Measurements from ENCODE around the gene GINS2. TPM values are rescaled to one million over a fixed set of nuclear protein-coding genes. Genes with fewer than 3 reads are reported as not detected.

The GINS2 gene
- total and polyA plus RNA-seq, 9 donors = 8.5 to 15.5 (median 10.6) TPM

DNA sequence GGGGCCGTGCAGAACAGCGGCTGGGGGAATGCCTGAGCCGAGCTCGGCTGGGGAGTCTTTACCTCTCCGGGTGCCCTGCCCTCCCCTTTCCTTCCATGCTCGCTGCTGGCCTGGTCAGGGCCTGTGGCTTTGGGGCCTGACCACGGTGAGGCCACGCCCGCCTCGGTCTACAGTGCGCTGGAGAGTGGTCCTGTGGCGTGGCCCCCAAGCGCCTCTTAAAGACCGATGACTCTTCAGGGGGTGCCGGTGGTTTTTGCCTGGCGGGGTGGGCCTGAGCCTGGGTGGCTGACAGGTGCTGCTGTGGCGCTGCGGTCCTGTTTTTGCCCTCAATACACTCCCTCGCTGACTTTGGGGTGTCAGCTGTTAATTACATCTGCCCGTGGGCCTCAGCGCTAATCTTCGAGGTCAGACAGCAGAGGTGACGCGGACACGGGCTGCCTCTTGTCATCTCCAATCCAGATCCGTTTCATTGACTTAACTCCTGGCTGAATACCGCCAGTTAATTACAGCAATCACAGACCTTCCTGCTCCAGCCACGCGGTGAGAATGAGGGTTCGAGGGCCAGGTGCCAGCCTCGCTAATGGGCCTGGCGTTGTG, 45.9 kb downstream of the GINS2 start:
- Histone ChIP-seq H3K27ac (ENCODE audit: low read length) (no peak overlapping the region), H3K4me1 (ENCODE audit: control insufficient read depth, insufficient read depth, low read length) (peaks cover 41% of the 10 kb centered on the region), H3K36me3 (ENCODE audit: control insufficient read depth, insufficient read depth, low read length) (peaks cover 2% of the 10 kb centered on the region), H3K27me3 (ENCODE audit: control insufficient read depth, insufficient read depth, low read length) (no peaks in the 10 kb centered on the region), H3K4me3 (ENCODE audit: low read length) (no peak overlapping the region), H3K9me3 (replicated peaks; ENCODE audit: control insufficient read depth, low read depth, low read length) (no peaks in the 10 kb centered on the region)
- WGBS (ENCODE audit: insufficient coverage) = 81% methylated on average over 26 of the region's 32 CpGs
- DNase-seq = no peak

GRCh38 chr16:85641776-85642176, 47.0 kb downstream of the GINS2 start:
- Histone ChIP-seq H3K27ac (ENCODE audit: low read length) (no peak overlapping the region), H3K9me3 (replicated peaks; ENCODE audit: control insufficient read depth, low read depth, low read length) (no peaks in the 10 kb centered on the region), H3K36me3 (ENCODE audit: control insufficient read depth, insufficient read depth, low read length) (peaks cover 2% of the 10 kb centered on the region), H3K27me3 (ENCODE audit: control insufficient read depth, insufficient read depth, low read length) (no peaks in the 10 kb centered on the region), H3K4me1 (ENCODE audit: control insufficient read depth, insufficient read depth, low read length) (peaks cover 46% of the 10 kb centered on the region), H3K4me3 (ENCODE audit: low read length) (no peak overlapping the region)
- 77% methylated on average over 11 of the region's 12 CpGs for whole genome bisulfite sequencing (ENCODE audit: insufficient coverage)
- DNase-seq = peak; percentile 68

GRCh38 chr16:85641305-85641704, 47.4 kb downstream of the GINS2 start:
- DNase-seq = no peak
- Histone ChIP-seq H3K27me3 (ENCODE audit: control insufficient read depth, insufficient read depth, low read length) (no peaks in the 10 kb centered on the region), H3K9me3 (replicated peaks; ENCODE audit: control insufficient read depth, low read depth, low read length) (no peaks in the 10 kb centered on the region), H3K4me1 (ENCODE audit: control insufficient read depth, insufficient read depth, low read length) (peaks cover 46% of the 10 kb centered on the region), H3K36me3 (ENCODE audit: control insufficient read depth, insufficient read depth, low read length) (peaks cover 2% of the 10 kb centered on the region), H3K27ac (ENCODE audit: low read length) (no peak overlapping the region), H3K4me3 (ENCODE audit: low read length) (no peak overlapping the region)
- 72% methylated on average over 20 of the region's 24 CpGs for WGBS (ENCODE audit: insufficient coverage)

DNA sequence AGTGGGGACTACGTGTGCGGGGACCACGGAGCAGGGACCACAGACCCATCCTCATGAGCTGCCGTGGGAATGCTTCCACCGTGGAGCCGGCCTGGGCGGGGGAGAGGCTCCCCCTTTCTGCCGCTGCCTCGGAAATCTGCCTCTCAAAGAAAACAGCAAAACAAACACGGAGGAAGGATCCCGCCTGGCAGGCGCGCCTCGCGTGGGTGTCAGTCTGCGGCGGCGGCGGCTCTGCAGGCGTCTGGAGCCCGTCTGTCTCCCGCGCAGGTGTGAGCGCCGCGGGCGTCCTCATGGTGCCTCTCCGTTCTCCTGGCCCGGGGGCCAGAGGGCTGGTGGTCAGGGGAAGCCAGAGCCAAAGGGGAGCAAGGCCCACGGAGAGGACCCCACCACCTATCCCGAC, 48.2 kb downstream of the GINS2 start:
- Histone ChIP-seq H3K27me3 (ENCODE audit: control insufficient read depth, insufficient read depth, low read length) (no peaks in the 10 kb centered on the region), H3K36me3 (ENCODE audit: control insufficient read depth, insufficient read depth, low read length) (peaks cover 2% of the 10 kb centered on the region), H3K4me1 (ENCODE audit: control insufficient read depth, insufficient read depth, low read length) (peaks cover 48% of the 10 kb centered on the region), H3K27ac (ENCODE audit: low read length) (no peak overlapping the region), H3K4me3 (ENCODE audit: low read length) (no peak overlapping the region), H3K9me3 (replicated peaks; ENCODE audit: control insufficient read depth, low read depth, low read length) (no peaks in the 10 kb centered on the region)
- 80% methylated on average over 28 of the region's 31 CpGs for WGBS (ENCODE audit: insufficient coverage)
- no peak for DNase-seq

GRCh38 chr16:85640254-85640558, 48.5 kb downstream of the GINS2 start:
- peak overlapping the region; percentile 20 for H3K27ac ChIP-seq (ENCODE audit: low read length)
- no peak for DNase-seq
- no peaks in the 10 kb centered on the region for H3K27me3 ChIP-seq (ENCODE audit: control insufficient read depth, insufficient read depth, low read length)
- H3K36me3 ChIP-seq (ENCODE audit: control insufficient read depth, insufficient read depth, low read length) = peaks cover 3% of the 10 kb centered on the region
- 85% methylated on average over 13 of the region's 13 CpGs for WGBS (ENCODE audit: insufficient coverage)
- no peak overlapping the region for H3K4me3 ChIP-seq (ENCODE audit: low read length)
- peaks cover 52% of the 10 kb centered on the region for H3K4me1 ChIP-seq (ENCODE audit: control insufficient read depth, insufficient read depth, low read length)
- no peaks in the 10 kb centered on the region for H3K9me3 ChIP-seq (replicated peaks; ENCODE audit: control insufficient read depth, low read depth, low read length)

- Histone ChIP-seq H3K9me3 (replicated peaks; ENCODE audit: control insufficient read depth, low read depth, low read length) (no peaks in the 10 kb centered on the region), H3K27me3 (ENCODE audit: control insufficient read depth, insufficient read depth, low read length) (no peaks in the 10 kb centered on the region), H3K36me3 (ENCODE audit: control insufficient read depth, insufficient read depth, low read length) (peaks cover 6% of the 10 kb centered on the region), H3K4me3 (ENCODE audit: low read length) (no peak overlapping the region), H3K4me1 (ENCODE audit: control insufficient read depth, insufficient read depth, low read length) (peaks cover 55% of the 10 kb centered on the region), H3K27ac (ENCODE audit: low read length) (peak overlapping the region; percentile 20)
- peak; percentile 76 for DNase-seq
- WGBS (ENCODE audit: insufficient coverage) = 75% methylated on average over 27 of the region's 35 CpGs
Observed at GRCh38 chr16:85639529-85640253, 49.1 kb downstream of the GINS2 start.

DNA sequence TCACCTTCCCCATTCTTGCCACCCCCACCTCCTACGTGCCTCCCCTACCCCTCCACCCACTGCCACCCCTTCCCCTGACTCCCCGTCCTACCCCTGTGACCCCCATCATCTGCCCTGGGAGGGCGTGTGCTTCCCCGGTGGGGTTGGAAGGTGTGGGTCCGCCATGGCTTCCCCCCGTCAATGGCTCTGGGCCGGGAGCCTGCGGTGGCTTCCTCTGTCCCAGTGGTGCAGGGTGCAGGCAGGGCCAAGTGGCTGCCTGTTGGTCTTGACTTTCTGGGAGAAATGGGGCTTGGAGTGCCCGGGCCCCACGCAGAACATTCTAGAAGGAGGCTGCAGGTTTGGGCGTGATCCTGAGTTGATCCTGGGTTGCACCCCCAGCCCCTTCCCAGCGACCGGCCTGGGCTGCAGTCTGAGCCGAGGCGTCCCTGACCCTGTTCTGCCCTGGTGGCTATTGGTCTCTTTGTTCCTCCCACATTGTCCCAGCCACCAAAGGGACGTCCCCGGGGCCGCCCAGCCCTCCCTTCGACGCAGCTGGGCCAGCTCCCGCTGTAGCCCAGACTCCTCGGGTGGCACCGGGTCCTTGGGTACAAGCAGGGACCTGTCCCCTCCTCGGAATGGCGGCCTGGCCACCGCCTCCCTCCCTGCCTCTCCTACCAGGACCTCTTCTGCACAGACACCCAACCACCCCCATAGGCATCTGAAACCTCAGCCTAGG, 49.9 kb downstream of the GINS2 start:
- DNase-seq = no peak
- no peaks in the 10 kb centered on the region for H3K9me3 ChIP-seq (replicated peaks; ENCODE audit: control insufficient read depth, low read depth, low read length)
- H3K27me3 ChIP-seq (ENCODE audit: control insufficient read depth, insufficient read depth, low read length) = no peaks in the 10 kb centered on the region
- H3K36me3 ChIP-seq (ENCODE audit: control insufficient read depth, insufficient read depth, low read length) = peaks cover 6% of the 10 kb centered on the region
- WGBS (ENCODE audit: insufficient coverage) = 84% methylated on average over 17 of the region's 26 CpGs
- H3K4me1 ChIP-seq (ENCODE audit: control insufficient read depth, insufficient read depth, low read length) = peaks cover 57% of the 10 kb centered on the region
- H3K27ac ChIP-seq (ENCODE audit: low read length) = no peak overlapping the region
- H3K4me3 ChIP-seq (ENCODE audit: low read length) = no peak overlapping the region

DNA sequence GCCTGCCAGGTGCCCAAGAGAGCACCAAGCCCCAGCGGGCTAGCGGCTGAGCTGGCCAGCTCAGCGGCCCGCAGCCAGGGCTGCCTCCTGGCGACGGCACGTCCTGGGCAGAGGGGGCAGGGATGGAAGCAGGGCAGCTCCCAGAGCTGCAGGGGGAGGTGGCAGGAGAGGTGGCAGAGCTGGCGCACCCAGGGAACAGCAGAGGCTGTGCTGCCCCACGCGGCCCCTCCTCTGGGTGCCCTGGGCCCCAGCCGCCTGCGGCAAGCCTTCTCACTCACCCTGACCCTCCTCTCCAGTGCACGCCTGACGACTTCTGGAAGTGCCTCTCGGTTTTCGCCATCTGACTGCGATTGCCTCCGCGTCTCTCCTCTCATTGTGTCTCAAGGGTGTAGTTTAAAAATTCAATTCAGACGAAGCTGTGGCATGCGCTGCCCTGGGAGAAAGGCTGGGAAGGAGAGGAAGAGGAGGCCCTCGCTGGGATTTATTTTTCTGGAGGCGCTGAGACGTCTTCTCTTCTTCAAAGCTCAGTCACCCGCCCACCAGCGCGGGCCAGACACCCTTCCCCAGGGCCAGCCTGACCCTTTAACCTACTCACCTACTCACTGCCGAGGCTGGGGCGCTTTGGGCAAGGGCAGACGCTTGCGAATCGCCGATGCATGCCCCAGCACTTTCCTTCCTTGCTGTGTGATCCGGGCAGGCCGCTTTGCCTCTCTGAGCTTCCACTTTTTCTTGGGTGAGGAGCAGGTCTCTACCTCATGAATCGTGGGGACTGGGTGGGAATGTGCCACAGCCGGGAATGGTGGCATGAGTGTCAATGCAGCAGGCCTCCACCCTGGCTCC, 50.7 kb downstream of the GINS2 start:
- no peaks in the 10 kb centered on the region for H3K9me3 ChIP-seq (replicated peaks; ENCODE audit: control insufficient read depth, low read depth, low read length)
- WGBS (ENCODE audit: insufficient coverage) = 66% methylated on average over 28 of the region's 37 CpGs
- no peak for DNase-seq
- H3K4me1 ChIP-seq (ENCODE audit: control insufficient read depth, insufficient read depth, low read length) = peaks cover 57% of the 10 kb centered on the region
- H3K27me3 ChIP-seq (ENCODE audit: control insufficient read depth, insufficient read depth, low read length) = no peaks in the 10 kb centered on the region
- H3K4me3 ChIP-seq (ENCODE audit: low read length) = no peak overlapping the region
- H3K27ac ChIP-seq (ENCODE audit: low read length) = no peak overlapping the region
- H3K36me3 ChIP-seq (ENCODE audit: control insufficient read depth, insufficient read depth, low read length) = peaks cover 6% of the 10 kb centered on the region

- Histone ChIP-seq H3K36me3 (ENCODE audit: control insufficient read depth, insufficient read depth, low read length) (peaks cover 6% of the 10 kb centered on the region), H3K4me1 (ENCODE audit: control insufficient read depth, insufficient read depth, low read length) (peaks cover 52% of the 10 kb centered on the region), H3K27ac (ENCODE audit: low read length) (no peak overlapping the region)
Observed at GRCh38 chr16:85637061-85637807, 51.5 kb downstream of the GINS2 start.

More at GRCh38 chr16:85637061-85637807, 51.5 kb downstream of the GINS2 start:
- no peaks in the 10 kb centered on the region for H3K9me3 ChIP-seq (replicated peaks; ENCODE audit: control insufficient read depth, low read depth, low read length)
- no peak for DNase-seq
- WGBS (ENCODE audit: insufficient coverage) = 87% methylated on average over 36 of the region's 36 CpGs
- no peak overlapping the region for H3K4me3 ChIP-seq (ENCODE audit: low read length)
- H3K27me3 ChIP-seq (ENCODE audit: control insufficient read depth, insufficient read depth, low read length) = no peaks in the 10 kb centered on the region
